Glutamatergic neuron (in vitro differentiated cells): Measurements from ENCODE around the gene CACYBP. TPM values are rescaled to one million over a fixed set of nuclear protein-coding genes. Genes with fewer than 3 reads are reported as not detected.
A peak's percentile ranks its signal among the peaks of the same experiment; 100 is the strongest.

ENCODE experiments used
- DNase-seq: peaks from one replicate; pipeline ENCODE4 v3.0.0; 2022
- H3K27ac Mint-ChIP-seq: one replicate; pipeline ENCODE4 v1.8.0; 2020; ENCODE audit warnings: mild to moderate bottlenecking, mixed read lengths, inconsistent platforms; ENCODE audit not compliant: unreplicated experiment
- H3K27me3 Mint-ChIP-seq: one replicate; pipeline ENCODE4 v1.8.0; 2020; ENCODE audit warnings: mild to moderate bottlenecking, moderate library complexity, mixed read lengths, inconsistent platforms; ENCODE audit not compliant: unreplicated experiment
- H3K36me3 Mint-ChIP-seq: one replicate; pipeline ENCODE4 v1.8.0; 2020; ENCODE audit warnings: mild to moderate bottlenecking, mixed read lengths, inconsistent platforms; ENCODE audit not compliant: unreplicated experiment
- H3K4me1 Mint-ChIP-seq: one replicate; pipeline ENCODE4 v1.8.0; 2020; ENCODE audit warnings: mild to moderate bottlenecking, low read depth, mixed read lengths, inconsistent platforms; ENCODE audit not compliant: unreplicated experiment
- H3K4me3 Mint-ChIP-seq: one replicate; pipeline ENCODE4 v1.8.0; 2020; ENCODE audit warnings: mild to moderate bottlenecking, mixed read lengths, inconsistent platforms; ENCODE audit not compliant: unreplicated experiment
- H3K9me3 Mint-ChIP-seq: one replicate; pipeline ENCODE4 v1.8.0; 2020; ENCODE audit warnings: mild to moderate bottlenecking, moderate library complexity, mixed read lengths, inconsistent platforms; ENCODE audit not compliant: unreplicated experiment
- CTCF ChIP-seq: fragments of 200-600 bp; sonication (generic); IDR thresholded peaks from one replicate; pipeline ENCODE4 v1.5.0; 2021; ENCODE audit not compliant: partially characterized antibody, unreplicated experiment
- long read RNA-seq: library from polyadenylated mRNA; unstranded; transcript quantifications from one replicate; pipeline ENCODE4 v2.0.0, GENCODE V29; 2020; ENCODE audit not compliant: unreplicated experiment
- total RNA-seq: library from RNA; stranded (reverse); fragmentation: NEBNext Ultra II Directional; extraction: Animal tissue kit (Norgen Biotek cat#: 25700); gene quantifications from one replicate; pipeline ENCODE4 v1.2.1, GENCODE V29; 2021; ENCODE audit not compliant: unreplicated experiment

The CACYBP gene, protein sequence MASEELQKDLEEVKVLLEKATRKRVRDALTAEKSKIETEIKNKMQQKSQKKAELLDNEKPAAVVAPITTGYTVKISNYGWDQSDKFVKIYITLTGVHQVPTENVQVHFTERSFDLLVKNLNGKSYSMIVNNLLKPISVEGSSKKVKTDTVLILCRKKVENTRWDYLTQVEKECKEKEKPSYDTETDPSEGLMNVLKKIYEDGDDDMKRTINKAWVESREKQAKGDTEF
- total RNA-seq, result 88.7 TPM
- long read RNA-seq, transcript CACYBP-201 (6 exons, 2,766 nt), result major isoform, 87 of 92 reads
- long read RNA-seq, partial matches to known transcripts, result 0 of 92 reads
- long read RNA-seq, other reads (novel, unspliced or antisense), result 3 of 92 reads

- Mint-ChIP-seq H3K27ac (peak within 1 kb of the TSS; percentile 56), H3K36me3 (no peaks in the 10 kb centered on the region), H3K27me3 (peaks cover 7% of the 10 kb centered on the region), H3K9me3 (peaks cover 4% of the 10 kb centered on the region), H3K4me3 (peak within 1 kb of the TSS; percentile 86), H3K4me1 (peaks cover 13% of the 10 kb centered on the region)
- DNase-seq, result peak; percentile 60
- no peak for TF ChIP-seq CTCF
These were observed at the start of gene CACYBP for GRCh38 chr1:174999936-175000696. Gene CACYBP (plus strand): TSS chr1:174999947. CDS start chr1:175000181, 234 bp downstream.

DNA sequence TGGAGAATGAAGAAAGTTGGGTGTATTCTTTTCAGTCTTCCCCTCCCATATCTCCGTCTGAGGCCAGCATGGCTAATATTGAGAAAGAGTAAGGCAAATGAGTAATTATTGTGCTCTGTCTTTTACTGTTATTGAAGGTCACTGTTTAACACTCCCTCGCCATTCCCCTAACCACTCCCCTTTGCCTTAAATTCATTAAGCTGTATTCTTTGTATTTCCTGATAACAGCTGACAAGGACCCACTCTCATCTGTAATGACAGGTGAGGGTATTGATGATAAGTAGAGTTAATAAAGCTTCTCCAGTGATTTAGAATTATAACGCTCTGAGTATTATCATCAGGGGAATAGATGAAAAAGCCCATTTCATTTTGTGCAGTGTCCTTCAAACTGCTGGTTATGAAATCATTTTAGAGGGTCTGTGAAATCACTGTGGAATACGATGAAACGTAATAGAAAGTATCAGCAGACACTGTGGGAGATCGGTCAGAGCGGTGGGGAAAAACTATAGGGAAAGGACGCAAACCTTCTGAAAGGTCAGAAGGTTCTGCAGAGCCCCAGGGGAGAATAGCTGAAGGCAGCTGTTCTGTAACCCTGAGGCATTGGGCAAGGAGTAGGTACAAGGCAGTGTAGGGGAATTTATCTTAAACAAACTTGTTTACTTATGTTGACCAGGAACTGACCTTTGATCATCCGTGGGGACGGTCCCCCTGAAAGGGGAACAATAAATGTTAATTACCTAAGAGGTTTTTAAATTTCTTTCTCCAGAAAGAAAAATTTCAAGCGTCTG is 46.3 kb upstream of the CACYBP start:
- peaks cover 22% of the 10 kb centered on the region for H3K4me1 Mint-ChIP-seq
- H3K27ac Mint-ChIP-seq, result peak overlapping the region; percentile 7
- H3K27me3 Mint-ChIP-seq, result no peaks in the 10 kb centered on the region
- DNase-seq, result peak; percentile 24
- no peaks in the 10 kb centered on the region for H3K36me3 Mint-ChIP-seq
- H3K9me3 Mint-ChIP-seq, result no peaks in the 10 kb centered on the region
- H3K4me3 Mint-ChIP-seq, result no peak overlapping the region
- no peak for TF ChIP-seq CTCF

DNA sequence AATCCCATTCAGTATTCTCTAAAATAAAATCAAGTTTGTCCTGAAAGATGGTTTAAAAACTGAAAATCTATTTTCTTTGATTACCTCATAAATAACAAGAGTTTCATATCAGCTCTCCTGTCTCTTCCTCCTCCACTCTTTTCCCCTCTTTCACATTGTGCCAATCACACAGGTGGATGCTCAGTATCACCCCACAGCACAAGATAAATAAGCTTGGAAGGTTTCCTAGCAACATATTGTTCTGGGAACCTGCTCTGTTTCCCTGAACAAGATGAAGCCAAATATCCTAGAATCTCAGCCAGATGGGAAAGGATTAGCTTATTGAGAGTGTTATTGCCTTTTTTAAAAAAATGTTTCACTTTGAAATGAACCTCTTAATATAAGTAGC is 45.7 kb upstream of the CACYBP start:
- no peak for DNase-seq
- TF ChIP-seq CTCF, result no peak
- no peaks in the 10 kb centered on the region for H3K27me3 Mint-ChIP-seq
- no peaks in the 10 kb centered on the region for H3K9me3 Mint-ChIP-seq
- peak overlapping the region; percentile 3 for H3K27ac Mint-ChIP-seq
- no peak overlapping the region for H3K4me3 Mint-ChIP-seq
- H3K36me3 Mint-ChIP-seq, result no peaks in the 10 kb centered on the region
- peaks cover 22% of the 10 kb centered on the region for H3K4me1 Mint-ChIP-seq

DNA sequence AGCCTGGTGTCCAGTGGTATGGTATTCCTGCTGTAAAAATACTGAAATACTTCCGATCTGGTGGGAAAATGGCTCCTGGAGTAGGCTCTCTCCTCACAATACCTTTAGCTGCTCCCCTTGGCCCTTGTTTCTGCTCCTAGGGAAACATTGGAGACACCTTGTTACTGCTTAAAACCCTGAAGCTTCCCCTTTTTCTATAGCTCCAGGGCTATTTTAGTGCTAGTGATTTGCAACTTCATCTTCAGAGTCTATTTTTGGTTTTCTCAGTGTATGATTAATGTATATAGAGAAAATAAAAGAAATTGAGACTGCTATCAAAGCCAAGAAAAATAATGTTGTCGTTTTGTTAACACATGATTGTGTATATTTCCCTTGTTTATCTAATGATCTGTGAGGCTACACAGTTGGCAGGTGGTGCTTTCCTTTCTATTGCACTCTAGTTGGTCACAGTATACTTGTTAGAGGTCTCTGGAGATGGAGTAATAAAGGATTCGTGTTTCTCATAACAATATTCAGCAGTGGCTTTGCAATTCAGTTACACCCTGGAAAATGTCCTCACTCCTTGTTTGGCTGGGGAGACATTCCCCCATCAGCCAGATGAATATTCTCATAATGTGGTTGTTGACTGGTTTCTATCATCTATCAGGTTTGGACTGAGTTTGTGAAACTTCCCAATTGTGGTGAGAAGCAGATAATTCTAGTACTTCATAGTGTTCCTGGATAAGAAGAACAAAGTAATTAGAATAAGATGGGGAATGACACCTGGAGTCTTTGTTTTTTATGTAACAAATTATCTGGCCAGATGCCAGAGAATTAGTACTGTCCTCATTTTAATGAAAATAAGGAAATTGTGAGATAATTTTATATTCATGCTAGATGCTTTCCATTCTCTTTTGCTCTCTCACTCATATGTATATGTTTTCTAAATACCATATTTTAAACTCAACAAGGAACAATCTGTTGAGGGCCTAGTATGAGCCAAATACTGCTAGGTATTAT is 44.8 kb upstream of the CACYBP start:
- Mint-ChIP-seq H3K27ac (peak overlapping the region; percentile 31), H3K27me3 (no peaks in the 10 kb centered on the region), H3K4me1 (peaks cover 22% of the 10 kb centered on the region), H3K9me3 (no peaks in the 10 kb centered on the region), H3K36me3 (no peaks in the 10 kb centered on the region), H3K4me3 (peak overlapping the region; percentile 36)
- no peak for DNase-seq
- TF ChIP-seq CTCF, result no peak
